ENCODE measurements around the gene ABHD8.
A peak's percentile ranks its signal among the peaks of the same experiment; 100 is the strongest.
"Not testable (repeated sequence)": the region's sequence is repeated elsewhere in the genome, so short reads cannot be mapped to it uniquely, and the experiment has no call there.

Gene ABHD8

GRCh38 chr19:17296976-17297375 is 6.2 kb downstream of the ABHD8 start:
- no peak for DNase-seq (ENCODE audit: low spot score)

DNA sequence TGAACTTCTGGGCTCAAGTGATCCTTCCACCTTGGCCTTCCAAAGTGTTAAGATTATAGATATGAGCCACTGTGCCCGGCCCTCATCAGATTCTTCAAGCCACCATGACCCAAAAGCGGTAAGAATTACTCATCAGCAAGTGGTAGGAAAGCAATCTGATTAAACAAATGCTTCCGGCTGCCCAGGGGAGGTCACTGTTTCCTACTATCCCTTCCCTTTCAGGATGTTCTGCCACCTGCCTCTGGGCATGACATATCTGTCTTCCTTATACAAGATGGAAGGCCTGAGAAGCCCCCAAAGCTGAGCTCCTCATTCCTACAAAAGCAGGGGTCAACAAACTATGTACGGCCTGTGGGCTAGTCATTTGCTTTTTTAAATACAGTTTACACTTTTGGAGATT is 7.0 kb downstream of the ABHD8 start:
- no peak for DNase-seq (ENCODE audit: low spot score)

- DNase-seq (ENCODE audit: low spot score) = not testable (repeated sequence)
Observed at GRCh38 chr19:17295551-17295950, 7.7 kb downstream of the ABHD8 start.

DNA sequence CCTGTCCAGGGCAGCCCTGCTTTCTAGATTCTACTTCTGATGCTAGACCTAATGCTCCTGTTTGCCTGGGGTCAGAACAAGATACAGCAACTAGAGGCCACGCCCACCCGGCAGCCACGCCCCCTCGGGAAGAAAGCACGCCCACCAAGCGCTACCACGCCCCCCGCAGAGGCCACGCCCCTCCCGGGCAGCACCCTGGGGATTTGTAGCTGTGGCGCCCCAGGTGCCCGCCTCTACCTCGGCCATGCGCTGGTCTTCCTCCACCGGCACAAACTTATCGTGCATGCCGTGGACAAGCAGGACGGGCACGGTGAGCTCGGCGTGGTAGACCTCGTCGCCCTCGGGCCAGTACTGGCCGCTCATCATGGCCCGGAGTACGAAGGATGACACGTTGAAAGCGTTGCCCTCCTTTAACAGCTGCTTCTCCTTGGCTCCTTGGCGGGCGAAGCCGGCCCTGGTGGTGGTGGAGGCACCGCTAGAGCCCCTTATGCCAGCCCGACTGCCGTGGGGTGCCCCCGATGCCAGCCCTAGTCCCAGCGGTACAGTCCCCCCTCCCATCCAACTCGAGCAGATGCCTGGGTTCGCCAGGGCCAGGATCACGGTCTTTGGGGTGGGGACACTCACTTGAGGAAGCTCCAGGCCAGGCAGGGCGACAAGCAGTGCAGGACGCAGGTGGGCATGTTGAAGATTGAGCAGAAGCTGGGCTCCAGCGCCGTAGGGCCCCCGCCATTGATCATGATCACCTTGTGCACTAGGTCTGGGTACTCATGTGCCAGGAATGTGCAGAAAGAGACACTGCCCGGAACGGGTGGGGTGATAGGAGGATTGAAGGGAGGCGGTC is 9.0 kb downstream of the ABHD8 start:
- no peak for DNase-seq (ENCODE audit: low spot score)

DNA sequence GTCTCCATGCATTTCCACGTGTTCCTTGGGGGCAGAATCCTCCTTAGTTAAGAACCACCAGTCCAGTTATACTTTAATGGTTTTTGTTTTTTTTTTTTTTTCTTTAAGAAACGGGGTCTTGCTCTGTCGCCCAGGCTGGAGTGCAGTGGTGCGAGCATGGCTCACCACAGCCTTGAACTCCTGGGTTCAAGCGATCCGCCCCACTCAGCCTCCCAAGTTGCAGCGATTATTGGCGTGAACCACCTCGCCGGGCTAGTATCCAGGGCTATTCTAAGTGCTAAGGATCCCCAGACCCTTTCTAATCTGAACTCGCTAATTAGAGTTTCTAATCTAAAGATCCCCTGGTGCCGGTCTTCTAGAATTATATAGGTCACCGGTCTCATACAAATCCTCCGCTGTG is 9.6 kb downstream of the ABHD8 start:
- no peak for DNase-seq (ENCODE audit: low spot score)

GRCh38 chr19:17292301-17293074 is 10.7 kb downstream of the ABHD8 start:
- peak; percentile 54 for DNase-seq (ENCODE audit: low spot score)

GRCh38 chr19:17289489-17289888 is 13.7 kb downstream of the ABHD8 start:
- no peak for DNase-seq (ENCODE audit: low spot score)

DNA sequence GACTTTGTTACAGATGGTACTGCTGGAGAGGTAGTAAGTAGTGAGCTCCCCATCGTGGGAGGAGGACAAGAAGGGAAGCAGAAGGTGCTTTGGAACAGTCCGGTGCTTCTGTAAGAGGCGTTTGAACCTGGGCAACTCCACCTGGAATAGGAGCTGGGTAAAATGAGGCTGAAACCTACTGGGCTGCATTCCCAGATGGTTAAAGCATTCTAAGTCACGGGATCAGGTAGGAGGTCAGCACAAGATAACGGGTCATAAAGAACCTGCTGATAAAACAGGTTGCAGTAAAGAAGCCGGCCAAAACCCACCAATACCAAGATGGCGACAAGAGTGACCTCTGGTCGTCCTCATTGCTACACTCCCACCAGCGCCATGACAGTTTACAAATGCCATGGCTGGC is 16.5 kb downstream of the ABHD8 start:
- DNase-seq (ENCODE audit: low spot score) = no peak

DNA sequence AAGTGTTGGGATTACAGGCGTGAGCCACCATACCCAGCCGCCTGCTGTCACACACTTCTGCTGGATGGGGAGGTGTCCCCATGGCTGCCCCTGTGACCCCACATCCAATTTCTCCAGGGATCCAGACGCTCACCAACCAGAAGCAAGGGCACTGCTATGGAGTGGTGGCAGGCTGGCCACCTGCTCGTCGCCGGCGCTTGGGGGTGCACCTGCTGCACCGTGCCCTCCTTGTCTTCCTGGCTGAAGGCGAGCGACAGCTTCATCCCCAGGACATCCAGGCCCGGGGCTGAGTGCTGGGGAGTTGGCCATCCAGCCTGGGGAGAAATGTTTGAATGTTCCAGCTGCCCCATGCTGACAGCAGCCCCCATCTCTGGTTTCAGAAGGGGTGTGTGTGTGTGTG is 17.0 kb downstream of the ABHD8 start:
- DNase-seq (ENCODE audit: low spot score) = no peak

DNA sequence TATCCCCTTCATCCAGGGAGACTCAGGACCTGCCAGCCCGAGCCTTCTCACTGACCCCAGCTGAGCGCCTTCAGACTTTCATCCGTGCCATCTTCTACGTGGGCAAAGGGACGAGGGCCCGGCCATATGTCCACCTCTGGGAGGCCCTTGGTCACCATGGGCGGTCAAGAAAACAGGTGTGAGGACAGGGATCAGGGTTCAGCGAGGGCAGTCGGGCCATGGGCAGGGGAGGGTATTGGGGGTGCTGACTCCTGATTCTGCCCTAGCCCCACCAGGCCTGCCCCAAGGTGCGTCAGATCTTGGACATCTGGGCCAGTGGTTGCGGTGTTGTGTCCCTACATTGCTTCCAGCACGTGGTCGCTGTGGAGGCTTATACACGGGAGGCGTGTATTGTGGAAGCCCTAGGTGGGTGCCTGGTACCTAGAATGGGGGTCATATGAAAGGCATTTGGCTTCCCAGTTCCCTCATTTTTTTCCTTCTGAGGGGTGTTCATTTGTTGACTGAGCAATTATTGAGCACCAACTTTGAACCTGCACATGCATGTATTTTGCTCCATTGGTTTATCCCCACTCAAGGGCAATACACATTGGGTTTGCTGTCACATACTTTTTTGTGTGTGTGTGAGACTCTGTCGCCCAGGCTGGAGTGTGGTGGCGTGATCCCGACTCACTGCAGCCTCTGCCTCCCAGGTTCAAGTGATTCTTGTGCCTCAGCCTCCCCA is 17.6 kb downstream of the ABHD8 start:
- DNase-seq (ENCODE audit: low spot score) = no peak

DNA sequence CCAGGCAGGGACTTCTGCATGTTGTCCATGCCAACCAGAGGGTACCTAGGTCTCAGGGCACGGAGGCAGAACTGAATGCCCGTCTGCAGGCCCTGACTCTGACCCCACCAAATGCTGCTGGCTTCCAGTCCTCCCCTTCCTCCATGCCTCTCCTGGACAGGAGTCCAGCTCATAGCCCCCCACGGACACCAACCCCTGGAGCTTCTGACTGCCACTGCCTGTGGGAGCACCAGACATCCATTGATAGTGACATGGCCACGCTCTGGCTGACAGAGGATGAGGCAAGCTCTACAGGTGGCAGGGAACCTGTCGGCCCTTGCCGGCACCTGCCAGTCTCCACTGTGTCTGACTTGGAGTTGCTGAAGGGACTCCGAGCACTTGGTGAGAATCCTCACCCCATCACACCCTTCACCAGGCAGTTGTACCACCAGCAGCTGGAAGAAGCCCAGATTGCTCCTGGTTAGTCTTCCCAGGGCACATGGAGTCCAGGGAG is 19.7 kb downstream of the ABHD8 start:
- DNase-seq (ENCODE audit: low spot score) = no peak

DNA sequence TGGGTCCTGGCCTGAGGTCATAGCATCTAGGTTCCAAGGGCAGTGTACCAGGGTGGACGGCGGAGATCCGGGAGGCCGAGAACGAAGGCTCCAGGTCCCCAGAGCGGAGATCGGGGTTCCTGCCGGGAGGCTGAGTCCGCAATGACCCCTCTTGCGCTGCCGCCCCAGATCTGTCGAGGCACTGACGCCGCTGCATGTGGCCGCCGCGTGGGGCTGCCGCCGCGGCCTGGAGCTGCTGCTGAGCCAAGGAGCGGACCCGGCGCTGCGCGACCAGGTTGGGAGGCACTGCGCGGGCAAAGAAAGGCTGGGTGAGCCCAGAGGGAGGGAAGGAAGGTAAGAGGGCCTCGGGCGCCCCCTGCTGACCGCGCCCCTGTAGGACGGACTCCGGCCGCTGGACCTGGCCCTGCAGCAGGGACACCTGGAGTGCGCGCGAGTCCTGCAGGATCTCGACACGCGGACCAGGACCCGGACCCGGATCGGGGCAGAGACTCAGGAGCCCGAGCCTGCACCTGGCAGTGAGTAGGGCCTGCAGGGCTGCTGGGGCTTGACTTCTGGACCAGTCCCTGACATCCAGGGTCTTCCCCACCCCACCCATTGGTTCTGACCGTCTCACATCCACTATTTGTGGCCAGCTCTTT is 20.6 kb downstream of the ABHD8 start:
- DNase-seq (ENCODE audit: low spot score) = peak; percentile 50

DNA sequence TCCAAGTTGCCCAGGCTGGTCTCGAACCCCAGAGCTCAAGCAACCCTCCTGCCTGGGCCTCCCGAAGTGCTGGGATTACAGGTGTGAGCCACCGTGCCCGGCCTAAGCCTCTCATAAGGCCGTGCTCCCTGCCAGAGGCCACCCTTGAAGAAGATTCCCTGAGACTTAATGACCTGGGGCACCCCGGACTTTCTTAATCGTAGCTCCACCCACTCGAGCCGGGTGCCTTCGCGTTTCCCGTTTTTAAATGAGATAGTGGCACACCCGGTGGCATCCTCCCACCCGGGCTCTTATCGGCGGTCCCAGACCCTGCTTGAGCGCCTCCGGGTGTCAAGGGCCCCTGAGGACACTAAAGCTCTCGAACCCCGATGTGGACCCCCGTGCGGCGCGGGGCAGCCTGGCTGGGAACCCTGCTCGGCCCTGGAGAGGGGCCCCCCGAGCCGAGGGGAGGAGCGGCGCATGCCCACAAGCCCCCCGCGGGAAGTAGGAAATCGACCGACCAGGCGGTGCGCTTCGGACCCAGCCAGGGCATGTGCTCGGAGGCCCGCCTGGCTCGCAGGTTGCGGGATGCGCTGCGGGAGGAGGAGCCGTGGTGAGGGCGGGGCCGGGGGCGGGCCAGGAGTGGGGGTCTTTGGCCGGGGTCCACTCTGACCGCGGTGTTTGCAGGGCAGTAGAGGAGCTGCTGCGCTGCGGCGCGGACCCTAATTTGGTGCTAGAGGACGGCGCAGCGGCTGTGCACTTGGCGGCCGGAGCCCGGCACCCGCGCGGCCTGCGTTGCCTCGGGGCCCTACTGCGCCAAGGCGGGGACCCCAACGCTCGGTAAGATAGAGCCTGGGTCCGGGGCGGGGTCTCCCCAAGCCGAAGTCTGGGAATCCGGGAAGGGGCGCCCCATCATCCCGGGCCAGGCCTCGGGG is 21.6 kb downstream of the ABHD8 start, which contains the start of gene ANKLE1:
ANKLE1 (plus strand) TSS at position 511 of the 914 bp plus-strand sequence; CDS start at position 531, 20 bp downstream.
- no peak for DNase-seq (ENCODE audit: low spot score)

DNA sequence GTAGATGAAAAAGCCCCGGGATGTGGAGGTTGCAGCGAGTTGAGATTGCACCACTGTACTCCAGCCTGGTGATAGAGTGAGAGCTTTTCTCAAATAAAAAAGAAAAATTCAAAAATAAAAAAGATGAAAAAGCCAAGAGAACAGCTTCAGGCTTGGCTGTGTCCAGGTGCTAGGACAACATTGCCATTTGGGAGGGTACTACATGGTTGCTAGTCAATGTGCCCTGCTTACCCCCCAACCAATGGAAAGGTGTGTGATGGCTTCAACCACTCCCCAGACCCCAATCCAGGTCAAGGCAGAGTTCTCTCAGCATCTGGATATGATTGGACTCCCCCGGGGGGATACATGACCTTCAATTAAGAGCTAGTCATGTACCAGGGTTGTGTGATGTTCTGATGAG is 23.8 kb downstream of the ABHD8 start:
- DNase-seq (ENCODE audit: low spot score) = no peak

DNA sequence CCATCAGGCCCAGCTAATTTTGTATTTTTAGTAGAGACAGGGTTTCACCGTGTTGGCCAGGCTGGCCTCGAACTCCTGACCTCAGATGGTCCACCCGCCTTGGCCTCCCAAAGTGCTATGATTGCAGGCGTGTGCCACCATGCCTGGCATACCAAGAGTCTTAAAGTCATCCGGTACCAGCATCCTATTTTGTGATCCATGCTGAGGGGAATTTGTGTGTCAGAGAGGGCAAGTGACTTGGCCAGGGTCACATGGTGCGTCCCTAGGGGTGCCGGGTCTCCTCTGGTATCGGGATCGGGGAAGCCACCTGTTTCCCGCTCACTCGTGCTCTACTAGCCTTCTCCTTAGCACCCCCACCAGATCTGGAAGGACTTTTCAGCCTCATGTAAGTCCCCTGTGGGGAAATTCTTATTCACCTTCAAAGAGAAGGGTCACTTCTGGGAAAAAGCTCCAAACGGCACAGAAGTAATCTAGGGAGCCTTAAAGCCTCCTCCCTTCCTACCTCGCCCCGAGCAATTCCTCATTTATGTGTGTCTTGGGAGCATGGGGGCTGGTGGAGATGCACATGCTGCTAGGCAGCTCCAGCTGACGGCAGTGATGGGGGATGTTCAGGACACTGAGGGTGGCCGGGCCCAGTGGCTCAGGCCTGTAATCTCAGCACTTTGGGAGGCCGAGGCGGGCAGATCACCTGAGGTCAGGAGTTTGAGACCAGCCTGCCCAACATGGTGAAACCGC is 27.6 kb downstream of the ABHD8 start:
- no peak for DNase-seq (ENCODE audit: low spot score)

DNA sequence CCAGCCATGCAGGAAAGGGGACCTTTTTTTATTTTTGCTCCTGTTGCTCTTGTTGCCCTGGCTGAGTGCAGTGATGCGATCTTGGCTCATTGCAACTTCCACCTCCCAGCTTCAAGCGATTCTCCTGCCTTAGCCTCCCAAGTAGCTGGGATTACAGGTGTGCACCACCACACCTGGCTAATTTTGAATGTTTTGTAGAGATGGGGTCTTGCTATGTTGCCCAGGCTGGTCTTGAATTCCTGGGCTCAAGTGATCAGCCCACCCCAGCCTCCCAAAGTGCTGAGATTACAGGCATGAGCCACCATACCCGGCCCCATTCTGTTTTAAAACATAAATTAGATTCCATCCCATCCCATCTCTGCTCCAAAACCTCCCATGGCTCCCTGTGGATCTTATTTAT is 28.3 kb downstream of the ABHD8 start:
- DNase-seq (ENCODE audit: low spot score) = not testable (repeated sequence)

GRCh38 chr19:17268754-17269153 is 34.5 kb downstream of the ABHD8 start:
- no peak for DNase-seq (ENCODE audit: low spot score)

DNA sequence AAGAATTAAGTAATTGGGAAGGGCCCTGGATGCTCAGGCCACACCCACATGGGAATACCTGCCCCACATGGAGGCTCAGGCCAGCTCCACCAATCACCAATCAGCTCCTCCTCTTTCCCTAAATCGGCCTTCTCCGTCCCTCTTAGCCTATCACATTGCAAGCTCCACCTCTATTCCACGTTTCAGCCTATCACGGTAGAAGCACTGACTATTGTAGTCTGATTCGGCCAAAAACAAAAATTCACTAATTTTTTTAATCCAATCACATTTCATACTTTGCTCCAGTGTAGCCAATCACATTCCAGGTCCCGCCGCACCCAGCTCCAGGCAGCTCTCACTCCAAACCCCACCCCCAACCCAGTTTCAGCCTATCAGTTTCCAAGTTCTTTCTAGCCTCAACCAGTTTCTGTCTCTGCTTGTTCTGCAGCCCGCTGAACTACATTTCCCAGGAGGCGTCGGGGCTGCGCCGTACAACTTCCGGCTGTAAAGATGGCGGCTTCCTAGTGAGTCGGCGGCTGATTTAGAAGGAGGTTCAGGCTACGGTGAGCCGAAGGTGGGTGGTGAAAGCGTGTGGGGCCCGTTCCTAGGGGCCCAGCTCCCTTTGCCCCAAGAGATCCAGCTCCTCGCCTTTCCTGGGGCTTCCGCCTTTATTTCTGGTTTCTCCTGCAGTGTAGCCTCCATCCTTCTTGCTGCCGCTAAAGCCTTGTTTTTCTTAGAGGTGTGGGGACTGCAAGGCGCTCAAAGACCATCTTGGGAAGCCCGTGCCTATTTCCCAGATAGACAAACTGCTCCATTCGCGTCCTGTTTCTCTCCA is 36.0 kb downstream of the ABHD8 start, which contains the start of gene BABAM1:
BABAM1 (plus strand) TSS at position 469 of the 814 bp plus-strand sequence. CDS start 1,364 bp downstream, outside the sequence.
- DNase-seq (ENCODE audit: low spot score) = peak; percentile 99

- DNase-seq (ENCODE audit: low spot score) = no peak
Observed at GRCh38 chr19:17266589-17266974, 36.6 kb downstream of the ABHD8 start.
